BLaER1 (cell line): ENCODE results near the gene FCSK.

Experiments used
- H3K27ac ChIP-seq: shearing (Covaris generic); formaldehyde crosslinking; 2 replicates; pipeline ENCODE4 v1.8.1; 2022
- H3K27me3 ChIP-seq: shearing (Covaris generic); formaldehyde crosslinking; 2 replicates; pipeline ENCODE4 v1.8.1; 2022
- H3K36me3 ChIP-seq: shearing (Covaris generic); formaldehyde crosslinking; 2 replicates; pipeline ENCODE4 v1.8.1; 2022
- H3K4me1 ChIP-seq: shearing (Covaris generic); formaldehyde crosslinking; 2 replicates; pipeline ENCODE4 v1.8.1; 2022
- H3K4me2 ChIP-seq: shearing (Covaris generic); formaldehyde crosslinking; 2 replicates; pipeline ENCODE4 v1.8.1; 2022
- H3K4me3 ChIP-seq: shearing (Covaris generic); formaldehyde crosslinking; 2 replicates; pipeline ENCODE4 v1.8.1; 2022
- H3K9ac ChIP-seq: shearing (Covaris generic); formaldehyde crosslinking; 2 replicates; pipeline ENCODE4 v1.8.1; 2022
- H3K9me3 ChIP-seq: shearing (Covaris generic); formaldehyde crosslinking; 2 replicates; pipeline ENCODE4 v1.8.1; 2022
- H4K20me1 ChIP-seq: shearing (Covaris generic); formaldehyde crosslinking; 2 replicates; pipeline ENCODE4 v1.8.1; 2022
- Cebpa-rat ChIP-seq: shearing (Covaris generic); IDR thresholded peaks from 2 replicates; pipeline ENCODE4 v1.8.1; 2022

Gene FCSK

DNA sequence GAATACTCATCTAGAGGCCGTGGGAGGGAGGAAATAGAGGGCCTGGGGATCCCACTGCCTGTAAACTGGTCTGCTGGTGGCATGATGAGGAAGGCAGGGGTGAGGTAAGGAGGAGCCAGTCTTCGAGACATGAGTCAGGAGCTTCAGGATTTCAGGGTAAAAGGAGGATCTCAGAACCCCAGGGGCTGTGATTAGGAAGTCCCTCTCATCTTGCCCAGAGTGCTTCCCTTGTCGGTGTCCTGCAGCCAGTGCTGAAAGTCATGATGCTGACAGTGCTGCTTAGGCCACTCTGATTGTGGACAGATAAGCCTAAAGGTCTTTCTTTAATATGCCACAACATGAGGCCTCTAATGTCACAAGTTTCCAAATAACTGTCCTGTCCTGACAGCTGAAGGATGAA lies 39.4 kb downstream of the FCSK start:
- H3K4me1 ChIP-seq = peaks cover 25% of the 10 kb centered on the region
- TF ChIP-seq Cebpa-rat = no peak
- peaks cover 79% of the 10 kb centered on the region for H3K36me3 ChIP-seq
- no peak overlapping the region for H3K4me2 ChIP-seq
- no peaks in the 10 kb centered on the region for H3K9me3 ChIP-seq
- H4K20me1 ChIP-seq = no peaks in the 10 kb centered on the region
- no peak overlapping the region for H3K27ac ChIP-seq
- H3K27me3 ChIP-seq = no peaks in the 10 kb centered on the region
- no peak overlapping the region for H3K4me3 ChIP-seq
- no peak overlapping the region for H3K9ac ChIP-seq

- Histone ChIP-seq H3K27ac (no peak overlapping the region), H3K9ac (no peak overlapping the region), H3K9me3 (no peaks in the 10 kb centered on the region), H3K4me3 (no peak overlapping the region), H3K4me1 (peaks cover 25% of the 10 kb centered on the region), H3K27me3 (no peaks in the 10 kb centered on the region), H3K4me2 (no peak overlapping the region), H3K36me3 (peaks cover 82% of the 10 kb centered on the region), H4K20me1 (no peaks in the 10 kb centered on the region)
- no peak for TF ChIP-seq Cebpa-rat
These were observed 39.9 kb downstream of the FCSK start for GRCh38 chr16:70494202-70494770.

DNA sequence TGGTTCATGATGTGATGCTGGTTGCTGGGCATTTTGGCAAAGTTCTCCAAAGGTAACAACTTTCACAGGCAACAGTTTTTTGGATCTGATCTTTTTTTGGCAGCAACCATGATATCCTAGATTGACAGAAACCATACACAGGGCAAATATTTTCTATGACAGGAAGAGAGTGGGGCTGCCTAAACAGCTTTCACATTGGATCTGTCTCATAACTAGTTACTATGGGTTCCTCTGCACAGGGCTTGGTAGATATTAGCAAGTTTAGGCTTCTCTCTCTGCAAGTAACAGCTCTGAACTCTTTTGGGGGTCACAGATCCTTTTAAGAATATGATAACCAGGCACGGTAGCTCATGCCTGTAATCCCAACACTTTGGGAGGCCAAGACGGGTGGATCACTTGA lies 40.4 kb downstream of the FCSK start:
- Histone ChIP-seq H4K20me1 (no peaks in the 10 kb centered on the region), H3K4me1 (peaks cover 24% of the 10 kb centered on the region), H3K9me3 (no peaks in the 10 kb centered on the region), H3K4me2 (no peak overlapping the region), H3K9ac (no peak overlapping the region), H3K36me3 (peaks cover 84% of the 10 kb centered on the region), H3K27me3 (no peaks in the 10 kb centered on the region), H3K27ac (no peak overlapping the region), H3K4me3 (no peak overlapping the region)
- no peak for TF ChIP-seq Cebpa-rat

DNA sequence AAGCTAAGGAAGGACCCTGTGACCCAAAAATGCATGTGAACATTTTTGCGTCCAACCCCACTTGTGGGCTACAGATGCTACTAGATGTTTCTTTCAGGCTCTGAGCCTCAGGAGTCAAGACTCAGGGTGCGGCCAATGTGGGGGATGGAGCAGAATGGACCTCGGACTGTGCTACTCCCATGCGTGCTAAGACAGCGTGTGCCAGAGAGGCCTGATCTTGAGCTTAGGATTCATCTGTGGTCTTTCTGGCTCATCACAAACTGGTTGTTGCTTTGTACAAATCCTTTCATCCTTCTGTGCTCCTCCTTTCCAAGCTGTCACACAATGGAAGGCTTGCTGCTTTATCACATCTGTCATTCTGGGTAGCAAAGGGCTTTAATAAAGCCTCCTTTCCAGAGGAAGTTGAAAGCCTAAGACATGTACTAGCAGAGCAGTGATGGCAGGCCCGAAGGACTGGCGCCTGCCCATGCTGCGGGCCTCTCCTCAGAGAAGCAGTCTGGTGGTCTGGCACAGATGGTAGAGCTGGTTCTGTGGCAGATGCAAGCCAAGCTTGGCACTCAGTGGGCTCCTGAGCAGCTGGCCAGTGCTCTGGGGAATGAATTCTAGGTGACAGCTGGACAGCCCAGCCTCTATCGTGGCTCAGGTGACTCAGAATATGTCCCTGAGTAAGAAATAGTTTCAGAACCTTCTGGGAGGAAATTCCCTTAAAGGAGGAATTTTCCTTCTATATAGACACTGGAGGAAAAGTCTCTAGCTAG lies 41.2 kb downstream of the FCSK start:
- peaks cover 89% of the 10 kb centered on the region for H3K36me3 ChIP-seq

GRCh38 chr16:70496513-70496912 lies 42.1 kb downstream of the FCSK start:
- H3K9me3 ChIP-seq = no peaks in the 10 kb centered on the region
- no peak overlapping the region for H3K4me2 ChIP-seq
- peaks cover 7% of the 10 kb centered on the region for H3K4me1 ChIP-seq
- H3K9ac ChIP-seq = no peak overlapping the region
- no peak for TF ChIP-seq Cebpa-rat
- H3K27ac ChIP-seq = no peak overlapping the region
- no peaks in the 10 kb centered on the region for H4K20me1 ChIP-seq
- H3K4me3 ChIP-seq = no peak overlapping the region
- peaks cover 95% of the 10 kb centered on the region for H3K36me3 ChIP-seq
- H3K27me3 ChIP-seq = no peaks in the 10 kb centered on the region

More for the DNA sequence above, 41.2 kb downstream of the FCSK start:
- Histone ChIP-seq H3K9ac (no peak overlapping the region), H3K27ac (no peak overlapping the region), H3K27me3 (no peaks in the 10 kb centered on the region), H3K4me2 (no peak overlapping the region), H3K4me1 (peaks cover 16% of the 10 kb centered on the region), H3K4me3 (no peak overlapping the region), H4K20me1 (no peaks in the 10 kb centered on the region), H3K9me3 (no peaks in the 10 kb centered on the region)
- TF ChIP-seq Cebpa-rat = no peak

GRCh38 chr16:70508752-70509151 lies 54.4 kb downstream of the FCSK start:
- H3K4me2 ChIP-seq = peak overlapping the region; percentile 25
- peaks cover 92% of the 10 kb centered on the region for H3K36me3 ChIP-seq
- H3K27me3 ChIP-seq = no peaks in the 10 kb centered on the region
- H3K4me1 ChIP-seq = peaks cover 6% of the 10 kb centered on the region
- no peaks in the 10 kb centered on the region for H4K20me1 ChIP-seq
- no peaks in the 10 kb centered on the region for H3K9me3 ChIP-seq
- no peak for TF ChIP-seq Cebpa-rat
- H3K27ac ChIP-seq = no peak overlapping the region
- H3K9ac ChIP-seq = no peak overlapping the region
- H3K4me3 ChIP-seq = no peak overlapping the region

- H3K9ac ChIP-seq = no peak overlapping the region; the same call in 1 of the 2 replicates
- H3K36me3 ChIP-seq = peaks cover 96% of the 10 kb centered on the region
- H3K9me3 ChIP-seq = no peaks in the 10 kb centered on the region
- H3K27me3 ChIP-seq = no peaks in the 10 kb centered on the region
- H3K4me2 ChIP-seq = no peak overlapping the region
- H3K27ac ChIP-seq = no peak overlapping the region
- peaks cover 6% of the 10 kb centered on the region for H3K4me1 ChIP-seq
- no peak overlapping the region for H3K4me3 ChIP-seq
- TF ChIP-seq Cebpa-rat = no peak
- no peaks in the 10 kb centered on the region for H4K20me1 ChIP-seq
These were observed 55.8 kb downstream of the FCSK start for GRCh38 chr16:70510216-70510615.

GRCh38 chr16:70511833-70512232 lies 57.4 kb downstream of the FCSK start:
- no peak overlapping the region for H3K4me3 ChIP-seq
- no peak for TF ChIP-seq Cebpa-rat
- H3K36me3 ChIP-seq = peaks cover 99% of the 10 kb centered on the region
- H4K20me1 ChIP-seq = no peaks in the 10 kb centered on the region
- H3K9me3 ChIP-seq = no peaks in the 10 kb centered on the region
- H3K27me3 ChIP-seq = no peaks in the 10 kb centered on the region
- H3K9ac ChIP-seq = no peak overlapping the region
- H3K4me2 ChIP-seq = no peak overlapping the region
- H3K4me1 ChIP-seq = peaks cover 6% of the 10 kb centered on the region
- H3K27ac ChIP-seq = no peak overlapping the region

GRCh38 chr16:70512456-70512855 lies 58.1 kb downstream of the FCSK start:
- Histone ChIP-seq H3K36me3 (peaks cover 99% of the 10 kb centered on the region), H3K4me2 (no peak overlapping the region), H3K4me3 (no peak overlapping the region), H3K4me1 (peaks cover 6% of the 10 kb centered on the region), H4K20me1 (no peaks in the 10 kb centered on the region), H3K27ac (no peak overlapping the region), H3K27me3 (no peaks in the 10 kb centered on the region), H3K9ac (no peak overlapping the region), H3K9me3 (no peaks in the 10 kb centered on the region)
- no peak for TF ChIP-seq Cebpa-rat

GRCh38 chr16:70520612-70521297 lies 66.4 kb downstream of the FCSK start:
- peaks cover 32% of the 10 kb centered on the region for H3K4me1 ChIP-seq
- H3K9ac ChIP-seq = no peak overlapping the region
- TF ChIP-seq Cebpa-rat = peak; percentile 62; the same call in 1 of the 2 replicates
- H3K9me3 ChIP-seq = no peaks in the 10 kb centered on the region
- H3K36me3 ChIP-seq = peaks cover 39% of the 10 kb centered on the region
- peaks cover 10% of the 10 kb centered on the region for H4K20me1 ChIP-seq
- H3K27me3 ChIP-seq = no peaks in the 10 kb centered on the region
- H3K27ac ChIP-seq = no peak overlapping the region
- no peak overlapping the region for H3K4me3 ChIP-seq
- peak overlapping the region; percentile 58 for H3K4me2 ChIP-seq
